ENCODE results near the gene HIRIP3. TPM values are rescaled to one million over a fixed set of nuclear protein-coding genes. Genes with fewer than 3 reads are reported as not detected.
"Not testable (repeated sequence)": the region's sequence is repeated elsewhere in the genome, so short reads cannot be mapped to it uniquely, and the experiment has no call there.

HIRIP3 gene
- total RNA-seq, result 7.7 and 9.6 TPM in 2 replicates

DNA sequence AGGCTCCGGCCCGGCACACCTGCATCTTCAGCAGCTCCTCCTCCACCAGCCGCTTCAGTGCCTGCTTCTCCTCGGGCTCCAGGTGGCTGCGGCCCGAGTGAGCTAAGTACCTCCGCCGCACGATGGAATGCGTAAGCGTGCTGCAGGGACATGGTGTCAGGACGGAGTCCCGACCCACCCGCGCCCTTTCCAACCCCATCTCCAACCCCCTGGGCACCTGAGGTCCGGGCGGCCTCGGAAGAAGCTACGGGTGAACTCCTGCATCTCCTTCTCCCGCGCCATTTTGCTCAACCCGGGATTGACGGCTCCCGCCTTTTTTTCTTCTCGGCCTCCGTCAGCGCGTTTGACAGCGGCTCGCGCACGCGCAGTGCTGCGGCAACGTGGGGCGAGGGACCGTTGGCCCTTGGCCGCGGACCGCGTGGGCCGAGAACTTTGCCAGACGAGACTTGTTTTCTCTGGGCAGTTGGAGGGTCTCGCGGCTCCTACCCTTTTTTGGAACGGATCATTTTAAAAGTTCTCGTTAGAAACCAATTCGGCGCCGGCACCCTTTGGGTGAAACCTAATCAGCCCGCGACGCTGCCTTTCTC lies at the start of gene HIRIP3:
TSS of gene HIRIP3 (minus strand) at position 294 of the 587 bp plus-strand sequence. CDS start at position 282, 12 bp downstream.
- no peak for DNase-seq (ENCODE audit: extremely low read depth, low read depth, low spot score)

DNA sequence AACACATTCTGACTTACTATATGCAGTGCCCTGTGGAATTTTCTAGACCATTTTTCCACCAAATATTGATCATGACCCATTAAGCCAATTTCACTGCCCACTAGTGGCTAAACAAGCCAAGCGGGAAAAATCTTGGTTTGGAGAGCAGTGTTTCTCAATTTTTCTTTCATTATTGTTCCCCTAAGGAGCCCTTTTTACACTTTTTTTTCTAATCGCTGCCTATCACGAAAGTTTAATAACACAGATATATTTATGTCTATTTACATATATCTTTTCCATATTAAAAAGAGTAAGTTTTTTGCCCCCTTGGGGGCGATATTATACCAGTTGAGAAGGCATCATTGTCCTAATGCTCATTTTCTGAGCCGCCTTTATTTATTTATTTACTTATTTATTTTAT lies 46.4 kb upstream of the HIRIP3 start:
- no peak for DNase-seq (ENCODE audit: extremely low read depth, low read depth, low spot score)

DNA sequence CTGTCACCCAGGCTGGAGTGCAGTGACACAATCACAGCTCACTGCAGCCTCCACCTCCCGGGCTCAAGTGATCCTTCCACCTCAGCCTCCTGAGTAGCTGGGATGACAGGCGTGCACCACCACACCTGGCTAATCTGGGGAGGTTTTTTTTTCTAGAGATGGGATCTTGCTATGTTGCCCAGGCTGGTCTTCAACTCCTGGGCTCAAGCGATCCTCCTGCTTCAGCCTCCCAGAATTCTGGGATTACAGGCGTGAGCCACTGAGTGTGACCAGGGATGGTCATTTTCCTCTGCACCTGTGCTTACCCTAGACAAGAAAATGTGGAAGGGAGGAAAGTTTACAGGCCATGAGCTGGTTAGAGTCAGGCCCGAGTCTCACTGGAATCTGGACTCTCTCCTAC lies 45.3 kb upstream of the HIRIP3 start:
- not testable (repeated sequence) for DNase-seq (ENCODE audit: extremely low read depth, low read depth, low spot score)

DNA sequence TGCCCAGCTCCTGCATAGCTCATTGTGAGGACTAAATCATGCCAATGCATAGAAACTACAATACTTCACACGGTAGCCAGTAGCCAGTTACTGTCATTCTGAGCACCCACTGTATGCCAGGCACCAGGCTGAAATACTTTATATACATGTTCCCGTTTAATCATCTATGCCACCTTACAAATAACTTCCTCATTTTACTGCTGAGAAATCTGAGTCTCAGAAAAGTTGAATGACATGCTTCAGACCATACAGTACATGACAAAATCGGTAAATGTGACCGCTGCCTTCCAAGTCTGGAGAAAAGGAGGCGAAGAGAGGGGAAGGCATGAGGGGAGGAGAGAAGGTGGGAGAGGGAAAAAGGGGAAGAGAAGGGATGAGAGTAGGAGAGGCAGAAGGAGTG lies 44.8 kb upstream of the HIRIP3 start:
- DNase-seq (ENCODE audit: extremely low read depth, low read depth, low spot score), result no peak

- DNase-seq (ENCODE audit: extremely low read depth, low read depth, low spot score), result no peak
Observed at GRCh38 chr16:30033270-30033669, 37.9 kb upstream of the HIRIP3 start.

- DNase-seq (ENCODE audit: extremely low read depth, low read depth, low spot score), result no peak
Observed at GRCh38 chr16:30032083-30032819, 36.8 kb upstream of the HIRIP3 start.

DNA sequence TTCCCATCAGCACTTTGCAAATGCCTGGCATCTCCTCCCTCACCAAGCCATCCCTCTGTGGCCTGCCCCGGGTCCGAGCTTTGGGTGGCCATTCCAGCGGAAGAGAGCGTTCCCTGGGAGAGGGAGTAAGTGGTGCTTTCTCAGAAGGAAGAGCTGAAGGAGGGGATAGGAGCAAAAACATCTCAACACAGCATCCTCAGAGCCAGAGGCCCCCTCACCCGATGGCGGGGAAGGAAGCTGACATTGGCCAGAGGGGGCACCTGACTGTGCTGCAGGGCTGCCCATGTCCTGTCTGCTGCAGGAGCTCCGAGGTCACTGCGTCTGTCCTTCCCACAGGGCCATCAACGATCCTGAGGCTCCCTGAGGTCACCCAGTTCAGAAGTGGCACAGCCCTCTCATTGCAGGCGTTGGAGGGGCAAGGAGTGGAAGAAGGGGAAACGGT lies 36.1 kb upstream of the HIRIP3 start:
- DNase-seq (ENCODE audit: extremely low read depth, low read depth, low spot score), result no peak

GRCh38 chr16:30030841-30031413 lies 35.5 kb upstream of the HIRIP3 start, which contains the start of gene TLCD3B:
Gene TLCD3B, minus strand, starts transcription at chr16:30031271. Its CDS starts 744 bp downstream, at chr16:30030527.
- DNase-seq (ENCODE audit: extremely low read depth, low read depth, low spot score), result no peak

DNA sequence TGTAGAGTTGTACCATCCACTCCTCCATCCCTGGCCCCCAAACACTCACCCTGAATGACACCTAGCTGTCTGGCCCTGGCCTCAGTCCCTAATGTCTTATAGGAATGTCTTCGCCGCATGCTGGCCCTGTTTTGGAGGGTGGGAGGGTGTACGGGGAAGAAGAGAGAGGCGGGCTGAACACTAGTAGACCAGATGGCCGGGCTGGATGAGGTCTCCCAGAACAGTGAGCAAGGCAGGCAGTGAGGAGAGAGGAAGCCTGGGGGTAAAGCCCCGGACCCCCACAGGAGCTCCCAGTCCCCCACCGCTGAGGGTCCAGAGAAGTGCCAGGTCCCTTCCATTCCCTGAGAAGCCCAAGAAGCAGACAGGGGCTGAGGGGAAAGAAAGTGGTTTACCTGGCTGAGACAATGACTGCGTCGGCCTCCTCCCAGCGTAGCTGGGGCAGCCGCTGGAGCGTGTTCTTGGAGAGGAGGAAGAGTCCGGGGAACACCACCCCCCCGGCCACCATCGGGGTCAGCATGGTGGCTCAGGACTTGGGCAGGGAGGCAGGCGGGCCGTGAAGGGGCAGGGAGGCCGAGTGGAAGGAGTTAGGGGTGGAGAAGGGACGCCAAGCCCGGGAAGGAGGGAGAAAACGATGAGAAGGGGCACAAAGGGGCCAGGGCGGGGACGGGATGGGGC lies 34.7 kb upstream of the HIRIP3 start:
- no peak for DNase-seq (ENCODE audit: extremely low read depth, low read depth, low spot score)

DNA sequence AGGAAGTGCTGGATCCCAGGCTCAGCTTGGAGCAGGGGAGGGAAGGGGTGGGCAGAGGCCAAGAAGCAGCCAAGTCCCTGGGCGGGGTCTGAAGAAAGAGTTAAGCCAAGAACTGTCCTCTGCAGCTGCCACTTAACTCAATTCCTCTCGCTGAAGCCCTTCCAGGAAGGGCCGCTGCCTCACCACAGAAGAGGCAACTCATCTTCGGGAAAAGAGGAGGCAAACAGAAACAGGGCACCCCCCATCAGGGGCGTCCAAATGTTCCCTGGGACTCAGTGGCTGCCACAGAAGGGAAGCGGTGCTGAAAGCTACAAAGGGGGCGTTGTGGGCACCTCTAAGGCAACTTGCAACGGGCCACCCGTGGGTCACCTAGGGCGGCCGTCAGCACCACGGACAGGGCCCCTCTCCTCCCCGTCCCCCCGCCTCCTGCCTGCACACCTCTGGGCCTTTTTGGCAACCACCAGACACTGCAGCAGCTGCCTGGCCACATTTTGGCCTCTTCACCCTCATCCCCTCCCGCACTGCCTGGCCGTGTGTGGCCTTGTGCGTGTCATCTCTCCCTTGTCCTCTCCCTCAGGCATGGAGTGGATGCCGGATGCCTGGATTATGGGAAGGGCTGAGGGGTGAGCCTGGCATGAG lies 33.1 kb upstream of the HIRIP3 start:
- DNase-seq (ENCODE audit: extremely low read depth, low read depth, low spot score), result no peak

GRCh38 chr16:30027588-30028437 lies 32.4 kb upstream of the HIRIP3 start:
- no peak for DNase-seq (ENCODE audit: extremely low read depth, low read depth, low spot score)

DNA sequence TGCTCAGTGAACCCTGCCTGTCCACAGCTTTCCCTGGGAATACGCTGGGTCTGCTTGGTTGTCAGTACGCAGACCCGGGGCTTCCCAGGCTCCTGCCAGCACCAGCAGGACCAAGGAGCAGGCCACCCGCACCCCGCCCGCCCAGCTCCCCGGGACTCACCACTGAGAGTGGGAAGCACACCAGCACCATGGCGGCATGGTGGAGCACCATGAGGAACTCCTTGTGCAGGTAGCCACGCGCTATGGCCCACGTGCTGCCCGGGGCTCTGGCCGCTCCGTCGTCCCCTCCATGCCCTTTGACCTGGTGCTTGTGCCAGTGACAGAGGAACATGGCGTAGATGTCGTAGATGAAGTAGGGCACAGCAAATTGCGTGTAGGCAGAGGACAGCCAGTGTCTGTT lies 31.0 kb upstream of the HIRIP3 start:
- no peak for DNase-seq (ENCODE audit: extremely low read depth, low read depth, low spot score)

- DNase-seq (ENCODE audit: extremely low read depth, low read depth, low spot score), result no peak
Observed at GRCh38 chr16:30025574-30025973, 30.2 kb upstream of the HIRIP3 start.

DNA sequence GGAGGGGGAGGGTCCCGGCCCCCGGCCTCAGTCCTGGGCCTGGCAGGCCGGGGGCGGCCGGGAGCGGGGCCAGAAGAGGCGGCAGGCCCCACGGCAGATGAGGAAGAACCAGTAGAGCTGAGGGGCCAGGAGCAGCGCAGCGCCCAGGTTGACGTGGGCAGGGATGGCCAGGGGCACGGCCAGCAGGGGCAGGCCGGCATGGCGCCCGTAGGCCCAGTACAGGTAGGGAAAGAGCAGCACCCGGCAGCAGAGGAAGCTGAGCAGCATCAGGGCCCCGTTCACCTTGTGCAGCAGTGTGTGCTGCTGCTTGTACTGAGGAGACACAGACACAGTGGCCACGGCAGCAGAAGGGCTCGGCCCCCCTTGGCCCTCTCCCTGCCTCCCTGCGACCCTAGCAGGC lies 29.7 kb upstream of the HIRIP3 start:
- DNase-seq (ENCODE audit: extremely low read depth, low read depth, low spot score), result no peak

GRCh38 chr16:30024451-30024850 lies 29.0 kb upstream of the HIRIP3 start:
- DNase-seq (ENCODE audit: extremely low read depth, low read depth, low spot score), result no peak

DNA sequence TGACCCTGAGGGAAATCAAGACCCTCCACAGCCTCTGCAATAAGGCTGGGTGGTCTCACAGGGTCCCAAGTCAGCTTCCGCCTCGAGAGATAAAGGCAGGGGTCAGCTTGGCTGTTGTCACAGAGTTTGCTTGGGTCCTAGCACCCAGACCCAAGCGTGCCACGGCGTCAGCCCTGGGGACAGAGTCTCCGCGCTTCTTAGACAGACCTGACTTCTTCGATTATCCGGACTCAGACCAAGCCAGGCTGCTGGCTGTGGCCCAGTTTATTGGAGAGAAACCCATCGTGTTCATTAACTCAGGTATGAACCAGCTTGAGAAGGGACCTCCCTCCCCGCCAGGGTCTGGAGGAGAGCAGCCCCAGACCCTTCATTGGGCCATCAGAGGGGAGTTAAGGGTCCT lies 28.2 kb upstream of the HIRIP3 start:
- DNase-seq (ENCODE audit: extremely low read depth, low read depth, low spot score), result no peak

- DNase-seq (ENCODE audit: extremely low read depth, low read depth, low spot score), result no peak
Observed at GRCh38 chr16:30022887-30023286, 27.5 kb upstream of the HIRIP3 start, which contains the start of gene C16orf92. Gene C16orf92, plus strand, starts transcription at chr16:30023198. Its CDS starts 143 bp downstream, at chr16:30023341.

DNA sequence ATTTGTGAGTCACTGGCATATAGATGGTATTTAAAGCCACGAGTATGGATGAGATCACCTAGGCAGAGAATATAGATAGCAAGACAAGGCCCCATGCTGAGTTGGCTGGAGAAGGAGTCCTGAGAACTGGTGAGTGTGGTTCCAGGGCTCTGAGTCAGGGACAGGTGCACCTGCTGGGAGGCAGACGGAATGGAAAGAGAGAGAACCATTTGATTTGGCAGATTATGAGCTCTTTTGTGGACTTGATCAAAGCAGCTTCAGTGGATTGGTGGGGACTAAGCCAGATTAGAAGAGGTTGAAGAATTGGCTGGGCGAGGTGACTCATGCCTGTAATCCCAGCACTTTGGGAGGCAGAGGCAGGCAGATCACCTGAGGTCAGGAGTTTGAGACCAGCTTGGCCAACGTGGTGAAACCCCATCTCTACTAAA lies 23.3 kb upstream of the HIRIP3 start:
- DNase-seq (ENCODE audit: extremely low read depth, low read depth, low spot score), result no peak

GRCh38 chr16:30017937-30018336 lies 22.5 kb upstream of the HIRIP3 start:
- DNase-seq (ENCODE audit: extremely low read depth, low read depth, low spot score), result not testable (repeated sequence)

GRCh38 chr16:30017277-30017656 lies 21.9 kb upstream of the HIRIP3 start:
- no peak for DNase-seq (ENCODE audit: extremely low read depth, low read depth, low spot score)
